ENCODE results near the gene PSTPIP1. TPM values are rescaled to one million over a fixed set of nuclear protein-coding genes. Genes with fewer than 3 reads are reported as not detected.

The PSTPIP1 gene
- total RNA-seq, 2 experiments from 2014 or later = 1.5 to 27.4 TPM

- no peak for TF ChIP-seq EZH2phosphoT487 (IDR thresholded peaks at IDR 0.05; ENCODE audit: borderline replicate concordance, low read depth, low read length)
- TF ChIP-seq, protein P1, sequence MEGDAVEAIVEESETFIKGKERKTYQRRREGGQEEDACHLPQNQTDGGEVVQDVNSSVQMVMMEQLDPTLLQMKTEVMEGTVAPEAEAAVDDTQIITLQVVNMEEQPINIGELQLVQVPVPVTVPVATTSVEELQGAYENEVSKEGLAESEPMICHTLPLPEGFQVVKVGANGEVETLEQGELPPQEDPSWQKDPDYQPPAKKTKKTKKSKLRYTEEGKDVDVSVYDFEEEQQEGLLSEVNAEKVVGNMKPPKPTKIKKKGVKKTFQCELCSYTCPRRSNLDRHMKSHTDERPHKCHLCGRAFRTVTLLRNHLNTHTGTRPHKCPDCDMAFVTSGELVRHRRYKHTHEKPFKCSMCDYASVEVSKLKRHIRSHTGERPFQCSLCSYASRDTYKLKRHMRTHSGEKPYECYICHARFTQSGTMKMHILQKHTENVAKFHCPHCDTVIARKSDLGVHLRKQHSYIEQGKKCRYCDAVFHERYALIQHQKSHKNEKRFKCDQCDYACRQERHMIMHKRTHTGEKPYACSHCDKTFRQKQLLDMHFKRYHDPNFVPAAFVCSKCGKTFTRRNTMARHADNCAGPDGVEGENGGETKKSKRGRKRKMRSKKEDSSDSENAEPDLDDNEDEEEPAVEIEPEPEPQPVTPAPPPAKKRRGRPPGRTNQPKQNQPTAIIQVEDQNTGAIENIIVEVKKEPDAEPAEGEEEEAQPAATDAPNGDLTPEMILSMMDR (conservative IDR thresholded peaks at IDR 0.05; ENCODE audit: low read length) = no peak
- no peak overlapping the region for H3K27ac ChIP-seq (ENCODE audit: low read depth, low read length, poor library complexity, severe bottlenecking)
- intact Hi-C loops (cut with micrococcal nuclease; ENCODE audit: unreplicated experiment) = no loop called here
- ChIA-PET CTCF (ENCODE audit: unreplicated experiment) (no interaction called here), POLR2A (interaction anchor here (0.7 kb wide), 1 partner anchor 26 kb away, joined by 3 read pairs; no protein-coding TSS in a partner anchor)
- no peaks in the 10 kb centered on the region for H3K79me2 ChIP-seq (ENCODE audit: insufficient read depth, low read depth, low read length)
- H3K9me2 ChIP-seq (ENCODE audit: insufficient read depth, low read length) = no peaks in the 10 kb centered on the region
- H2AFZ ChIP-seq (ENCODE audit: low read length) = no peak overlapping the region
- no peak overlapping the region for H3K4me3 ChIP-seq (ENCODE audit: low read depth, low read length, poor library complexity, severe bottlenecking)
- no peak overlapping the region for H3K4me2 ChIP-seq (ENCODE audit: low read length)
- H3K4me1 ChIP-seq (ENCODE audit: insufficient read depth, low read length, poor library complexity, severe bottlenecking) = no peaks in the 10 kb centered on the region
- H3K9me3 ChIP-seq (ENCODE audit: low read length) = peaks cover 6% of the 10 kb centered on the region; the same call in 1 of the 2 replicates
- no peak for DNase-seq (ENCODE audit: low spot score)
- no peaks in the 10 kb centered on the region for H4K20me1 ChIP-seq (ENCODE audit: insufficient read depth, low read length)
- peaks cover 10% of the 10 kb centered on the region for H3K36me3 ChIP-seq (ENCODE audit: insufficient read depth, low read length)
- no TSS peak for BruUV-seq (replicated peaks)
These were observed 47.5 kb downstream of the PSTPIP1 start for GRCh38 chr15:77042245-77042919.

DNA sequence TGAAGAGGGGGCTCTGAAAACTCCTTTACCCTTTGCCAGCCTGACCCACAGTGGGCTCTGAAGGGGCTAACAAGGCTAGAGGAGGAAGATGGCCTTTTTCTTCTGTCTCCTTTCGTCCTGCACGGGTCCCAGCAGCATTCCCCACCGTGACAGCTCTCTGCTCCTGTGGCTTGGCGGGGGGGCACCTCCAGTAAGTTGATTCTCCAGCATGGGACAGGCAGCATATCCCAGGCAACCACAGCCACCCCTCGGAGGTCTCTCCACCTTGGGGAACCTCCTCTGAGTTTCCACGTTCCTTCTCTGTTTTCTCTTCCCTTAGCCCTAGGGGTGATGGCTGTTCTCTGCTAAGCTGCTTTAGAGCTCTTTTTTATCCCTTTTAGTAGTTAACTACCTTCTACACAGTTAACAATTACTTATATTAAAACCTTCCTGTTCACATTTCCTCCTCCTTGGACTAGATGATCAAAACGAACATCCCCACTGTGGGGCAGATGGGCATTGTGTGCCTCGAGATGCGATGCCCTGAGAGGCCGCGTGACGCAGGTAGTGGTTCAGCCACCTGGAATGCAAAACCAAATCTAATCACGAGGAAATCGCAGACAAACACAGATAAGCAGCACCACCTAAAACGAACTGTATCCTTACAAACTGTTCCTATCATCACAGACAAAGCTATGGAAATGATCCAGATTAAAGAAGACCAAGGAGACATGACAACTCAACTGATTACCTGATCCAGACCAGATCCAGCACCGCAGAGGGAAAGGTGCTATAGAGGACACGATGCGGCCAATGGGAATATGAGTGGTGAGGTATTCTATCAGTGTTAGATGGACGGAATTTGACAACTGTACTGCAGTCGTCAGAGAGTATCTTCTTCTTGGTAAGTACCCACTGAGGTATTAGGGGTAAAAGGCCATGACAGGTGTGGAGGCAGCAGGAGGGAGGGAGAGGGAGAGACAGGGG, 48.3 kb downstream of the PSTPIP1 start:
- BruUV-seq (replicated peaks) = no TSS peak
- Histone ChIP-seq H3K4me3 (ENCODE audit: low read depth, low read length, poor library complexity, severe bottlenecking) (no peak overlapping the region), H3K4me1 (ENCODE audit: insufficient read depth, low read length, poor library complexity, severe bottlenecking) (no peaks in the 10 kb centered on the region), H3K9me3 (ENCODE audit: low read length) (no peaks in the 10 kb centered on the region), H3K27ac (ENCODE audit: low read depth, low read length, poor library complexity, severe bottlenecking) (no peak overlapping the region), H3K36me3 (ENCODE audit: insufficient read depth, low read length) (peaks cover 10% of the 10 kb centered on the region), H3K79me2 (ENCODE audit: insufficient read depth, low read depth, low read length) (no peaks in the 10 kb centered on the region), H4K20me1 (ENCODE audit: insufficient read depth, low read length) (no peaks in the 10 kb centered on the region), H2AFZ (ENCODE audit: low read length) (no peak overlapping the region), H3K9me2 (ENCODE audit: insufficient read depth, low read length) (no peaks in the 10 kb centered on the region), H3K4me2 (ENCODE audit: low read length) (no peak overlapping the region)
- ChIA-PET POLR2A (no interaction called here), CTCF (ENCODE audit: unreplicated experiment) (no interaction called here)
- no peak for TF ChIP-seq EZH2phosphoT487 (IDR thresholded peaks at IDR 0.05; ENCODE audit: borderline replicate concordance, low read depth, low read length)
- TF ChIP-seq, protein P1 (conservative IDR thresholded peaks at IDR 0.05; ENCODE audit: low read length) = no peak
- no peak for DNase-seq (ENCODE audit: low spot score)
- intact Hi-C loops (cut with micrococcal nuclease; ENCODE audit: unreplicated experiment) = no loop called here

Data from OCI-LY7 (cell line).